ENCODE measurements around the gene CASK. TPM values are rescaled to one million over a fixed set of nuclear protein-coding genes. Genes with fewer than 3 reads are reported as not detected.

The CASK gene
- total and polyA plus RNA-seq, 4 donors: 3.6 to 14.8 (median 6.2) TPM

DNA sequence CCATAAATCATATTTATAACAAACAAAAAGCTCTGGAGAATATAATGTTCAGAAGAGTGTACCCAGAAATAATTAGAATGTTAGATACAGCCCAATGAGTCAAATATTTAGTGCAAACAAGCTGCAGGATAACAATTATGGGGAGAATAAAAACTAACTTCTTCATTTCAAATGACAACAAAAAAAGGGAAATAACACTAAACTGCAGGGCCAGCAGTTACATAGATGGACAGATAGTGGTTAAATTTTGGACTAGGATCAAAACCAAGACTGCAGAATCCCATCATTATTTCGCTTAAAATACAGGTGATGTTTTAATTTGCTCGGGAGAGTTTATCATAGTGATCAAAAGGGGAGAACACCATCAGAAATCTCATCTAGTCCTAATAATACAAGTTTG lies 235.2 kb downstream of the CASK start:
- Histone ChIP-seq H3K9ac (ENCODE audit: low read depth in 1 of 2, low read length in 2 of 2) (no peak overlapping the region), H3K4me1 (ENCODE audit: control insufficient read depth in 4 of 4, insufficient read depth in 4 of 4, low read length in 3 of 4) (peaks cover 0 to 1% (median 0%) of the 10 kb centered on the region in 4 donors), H3K27me3 (ENCODE audit: control insufficient read depth in 4 of 4, insufficient read depth in 4 of 4, low read length in 3 of 4) (peaks cover 0 to 4% (median 0%) of the 10 kb centered on the region in 4 donors), H3K27ac (ENCODE audit: low read depth in 1 of 2, low read length in 2 of 2) (no peak overlapping the region), H3K9me3 (ENCODE audit: control insufficient read depth in 4 of 4, low read length in 3 of 4) (no peaks in the 10 kb centered on the region), H3K36me3 (ENCODE audit: control insufficient read depth in 4 of 4, insufficient read depth in 3 of 4, low read depth in 1 of 4, low read length in 3 of 4) (no peaks in the 10 kb centered on the region), H3K4me3 (ENCODE audit: low read depth in 1 of 3, low read length in 3 of 3) (no peak overlapping the region)
- TF ChIP-seq, protein P1, sequence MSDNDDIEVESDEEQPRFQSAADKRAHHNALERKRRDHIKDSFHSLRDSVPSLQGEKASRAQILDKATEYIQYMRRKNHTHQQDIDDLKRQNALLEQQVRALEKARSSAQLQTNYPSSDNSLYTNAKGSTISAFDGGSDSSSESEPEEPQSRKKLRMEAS (IDR thresholded peaks at IDR 0.05): no peak
- TF ChIP-seq, protein P2, sequence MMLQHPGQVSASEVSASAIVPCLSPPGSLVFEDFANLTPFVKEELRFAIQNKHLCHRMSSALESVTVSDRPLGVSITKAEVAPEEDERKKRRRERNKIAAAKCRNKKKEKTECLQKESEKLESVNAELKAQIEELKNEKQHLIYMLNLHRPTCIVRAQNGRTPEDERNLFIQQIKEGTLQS (IDR thresholded peaks at IDR 0.05): no peak
- TF ChIP-seq RXRA (IDR thresholded peaks at IDR 0.05) (no peak), RAD21 (IDR thresholded peaks at IDR 0.05) (no peak), FOXA2 (IDR thresholded peaks at IDR 0.05) (no peak), HNF4G (IDR thresholded peaks at IDR 0.05) (no peak), SP1 (IDR thresholded peaks at IDR 0.05) (no peak), FOXA1 (IDR thresholded peaks at IDR 0.05) (no peak), YY1 (IDR thresholded peaks at IDR 0.05) (no peak), NR2F2 (IDR thresholded peaks at IDR 0.05) (no peak), TAF1 (conservative IDR thresholded peaks at IDR 0.05) (no peak), HNF4A (conservative IDR thresholded peaks at IDR 0.05) (no peak), GABPA (IDR thresholded peaks at IDR 0.05 in 1 of 2, conservative IDR thresholded peaks at IDR 0.05 in 1 of 2) (no peak), JUND (IDR thresholded peaks at IDR 0.05) (no peak), EGR1 (IDR thresholded peaks at IDR 0.05; ENCODE audit: low read depth in 2 of 2) (no peak)
- TF ChIP-seq, protein P3, sequence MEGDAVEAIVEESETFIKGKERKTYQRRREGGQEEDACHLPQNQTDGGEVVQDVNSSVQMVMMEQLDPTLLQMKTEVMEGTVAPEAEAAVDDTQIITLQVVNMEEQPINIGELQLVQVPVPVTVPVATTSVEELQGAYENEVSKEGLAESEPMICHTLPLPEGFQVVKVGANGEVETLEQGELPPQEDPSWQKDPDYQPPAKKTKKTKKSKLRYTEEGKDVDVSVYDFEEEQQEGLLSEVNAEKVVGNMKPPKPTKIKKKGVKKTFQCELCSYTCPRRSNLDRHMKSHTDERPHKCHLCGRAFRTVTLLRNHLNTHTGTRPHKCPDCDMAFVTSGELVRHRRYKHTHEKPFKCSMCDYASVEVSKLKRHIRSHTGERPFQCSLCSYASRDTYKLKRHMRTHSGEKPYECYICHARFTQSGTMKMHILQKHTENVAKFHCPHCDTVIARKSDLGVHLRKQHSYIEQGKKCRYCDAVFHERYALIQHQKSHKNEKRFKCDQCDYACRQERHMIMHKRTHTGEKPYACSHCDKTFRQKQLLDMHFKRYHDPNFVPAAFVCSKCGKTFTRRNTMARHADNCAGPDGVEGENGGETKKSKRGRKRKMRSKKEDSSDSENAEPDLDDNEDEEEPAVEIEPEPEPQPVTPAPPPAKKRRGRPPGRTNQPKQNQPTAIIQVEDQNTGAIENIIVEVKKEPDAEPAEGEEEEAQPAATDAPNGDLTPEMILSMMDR (IDR thresholded peaks at IDR 0.05; ENCODE audit: low read depth, low read length, missing input control): no peak
- TF ChIP-seq, protein P4, sequence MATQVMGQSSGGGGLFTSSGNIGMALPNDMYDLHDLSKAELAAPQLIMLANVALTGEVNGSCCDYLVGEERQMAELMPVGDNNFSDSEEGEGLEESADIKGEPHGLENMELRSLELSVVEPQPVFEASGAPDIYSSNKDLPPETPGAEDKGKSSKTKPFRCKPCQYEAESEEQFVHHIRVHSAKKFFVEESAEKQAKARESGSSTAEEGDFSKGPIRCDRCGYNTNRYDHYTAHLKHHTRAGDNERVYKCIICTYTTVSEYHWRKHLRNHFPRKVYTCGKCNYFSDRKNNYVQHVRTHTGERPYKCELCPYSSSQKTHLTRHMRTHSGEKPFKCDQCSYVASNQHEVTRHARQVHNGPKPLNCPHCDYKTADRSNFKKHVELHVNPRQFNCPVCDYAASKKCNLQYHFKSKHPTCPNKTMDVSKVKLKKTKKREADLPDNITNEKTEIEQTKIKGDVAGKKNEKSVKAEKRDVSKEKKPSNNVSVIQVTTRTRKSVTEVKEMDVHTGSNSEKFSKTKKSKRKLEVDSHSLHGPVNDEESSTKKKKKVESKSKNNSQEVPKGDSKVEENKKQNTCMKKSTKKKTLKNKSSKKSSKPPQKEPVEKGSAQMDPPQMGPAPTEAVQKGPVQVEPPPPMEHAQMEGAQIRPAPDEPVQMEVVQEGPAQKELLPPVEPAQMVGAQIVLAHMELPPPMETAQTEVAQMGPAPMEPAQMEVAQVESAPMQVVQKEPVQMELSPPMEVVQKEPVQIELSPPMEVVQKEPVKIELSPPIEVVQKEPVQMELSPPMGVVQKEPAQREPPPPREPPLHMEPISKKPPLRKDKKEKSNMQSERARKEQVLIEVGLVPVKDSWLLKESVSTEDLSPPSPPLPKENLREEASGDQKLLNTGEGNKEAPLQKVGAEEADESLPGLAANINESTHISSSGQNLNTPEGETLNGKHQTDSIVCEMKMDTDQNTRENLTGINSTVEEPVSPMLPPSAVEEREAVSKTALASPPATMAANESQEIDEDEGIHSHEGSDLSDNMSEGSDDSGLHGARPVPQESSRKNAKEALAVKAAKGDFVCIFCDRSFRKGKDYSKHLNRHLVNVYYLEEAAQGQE (IDR thresholded peaks at IDR 0.05): no peak
- TF ChIP-seq, protein P5, sequence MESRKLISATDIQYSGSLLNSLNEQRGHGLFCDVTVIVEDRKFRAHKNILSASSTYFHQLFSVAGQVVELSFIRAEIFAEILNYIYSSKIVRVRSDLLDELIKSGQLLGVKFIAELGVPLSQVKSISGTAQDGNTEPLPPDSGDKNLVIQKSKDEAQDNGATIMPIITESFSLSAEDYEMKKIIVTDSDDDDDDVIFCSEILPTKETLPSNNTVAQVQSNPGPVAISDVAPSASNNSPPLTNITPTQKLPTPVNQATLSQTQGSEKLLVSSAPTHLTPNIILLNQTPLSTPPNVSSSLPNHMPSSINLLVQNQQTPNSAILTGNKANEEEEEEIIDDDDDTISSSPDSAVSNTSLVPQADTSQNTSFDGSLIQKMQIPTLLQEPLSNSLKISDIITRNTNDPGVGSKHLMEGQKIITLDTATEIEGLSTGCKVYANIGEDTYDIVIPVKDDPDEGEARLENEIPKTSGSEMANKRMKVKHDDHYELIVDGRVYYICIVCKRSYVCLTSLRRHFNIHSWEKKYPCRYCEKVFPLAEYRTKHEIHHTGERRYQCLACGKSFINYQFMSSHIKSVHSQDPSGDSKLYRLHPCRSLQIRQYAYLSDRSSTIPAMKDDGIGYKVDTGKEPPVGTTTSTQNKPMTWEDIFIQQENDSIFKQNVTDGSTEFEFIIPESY (IDR thresholded peaks at IDR 0.05): no peak
- no peak for DNase-seq (ENCODE audit: low spot score)
- 82% methylated on average over 2 of the region's 2 CpGs for WGBS
